Transverse colon (tissue), 4 donors: ENCODE data around the gene ZNF138. TPM values are rescaled to one million over a fixed set of nuclear protein-coding genes. Genes with fewer than 3 reads are reported as not detected.
A peak's percentile ranks its signal among the peaks of the same experiment; 100 is the strongest.

Source experiments
- DNase-seq: peaks from one replicate; pipeline ENCODE4 v3.0.0-alpha.2; 2019
- H3K27ac ChIP-seq, 4 donors: fragments of 200-600 bp; sonication (generic); 2 replicates each; pipeline ENCODE4 v1.5.1; 2016 to 2018; ENCODE audit warnings: inconsistent platforms in 4 of 4
- H3K27me3 ChIP-seq: fragments of 200-600 bp; sonication (generic); 2 replicates; pipeline ENCODE4 v1.5.1; 2017; ENCODE audit warnings: inconsistent platforms
- H3K36me3 ChIP-seq, 4 donors: fragments of 200-600 bp; sonication (generic); 2 replicates each; pipeline ENCODE4 v1.5.1; 2017 to 2019; ENCODE audit warnings: inconsistent platforms in 4 of 4
- H3K4me1 ChIP-seq, 4 donors: fragments of 200-600 bp; sonication (generic); 2 replicates each; pipeline ENCODE4 v1.5.1; 2017 to 2020; ENCODE audit warnings: inconsistent platforms in 4 of 4
- H3K4me3 ChIP-seq, 4 donors: fragments of 200-600 bp; sonication (generic); 1 replicate in 1 of 4; 2 replicates in 3 of 4; pipeline versions ENCODE4 v1.5.1 to v1.6.1; 2017 to 2019; ENCODE audit warnings: inconsistent platforms in 4 of 4
- H3K9me3 ChIP-seq, 2 donors: fragments of 200-600 bp; sonication (generic); 2 replicates each; pipeline ENCODE4 v1.5.1; 2017 to 2019; ENCODE audit warnings: inconsistent platforms in 2 of 2
- CTCF ChIP-seq, 5 experiments: fragments of 200-600 bp in 3 of 5; fragments of 450-650 bp in 2 of 5; sonication (generic) in 3 of 5; IDR thresholded peaks; 1 replicate in 2 of 5; 2 replicates in 3 of 5; pipeline ENCODE4 v1.5.1; 2016 to 2017; ENCODE audit warnings: antibody characterized with exemption in 5 of 5, inconsistent platforms in 3 of 5, mild to moderate bottlenecking in 2 of 5, moderate library complexity in 1 of 5
- EP300 ChIP-seq: sonication (generic); formaldehyde crosslinking; IDR thresholded peaks from one replicate; pipeline ENCODE4 v1.6.1; 2017; ENCODE audit warnings: antibody characterized with exemption, low read depth
- POLR2A ChIP-seq: fragments of 450-650 bp; IDR thresholded peaks from one replicate; pipeline ENCODE4 v1.6.1; 2016; ENCODE audit warnings: antibody characterized with exemption, mild to moderate bottlenecking, moderate library complexity
- POLR2AphosphoS5 ChIP-seq, 3 donors: sonication (generic); formaldehyde crosslinking; IDR thresholded peaks; one replicate each; pipeline ENCODE4 v1.6.1; 2016; ENCODE audit warnings: antibody characterized with exemption in 3 of 3
- WGBS, 2 donors: methylation state at CpG; one replicate each; pipeline ENCODE4 v1.1.5; 2018; ENCODE audit warnings: low coverage in 1 of 2; 5-methylcytosine and 5-hydroxymethylcytosine counted together
- in situ Hi-C, 4 donors: fragments of 200-750 bp; cut with MboI; loops; one replicate each; pipeline versions ENCODE4 v1.15.0 to v1.15.1; 2017; ENCODE audit warnings: low sequenced_read_pairs in 3 of 4, low pct_ligation_motif_present in 1 of 4, low pct_unique_long_range_greater_than_20kb in 1 of 4
- intact Hi-C: fragments of 100-400 bp; cut with DNase I; formaldehyde crosslinking; loops from one replicate; pipeline ENCODE4 v1.15.1; 2023; ENCODE audit warnings: low total_unique reads
- total RNA-seq, 4 donors: library from RNA; depleted of rRNA; stranded (reverse); fragments of >200 nt; gene quantifications; one replicate each; pipeline ENCODE4 v1.1.0, GENCODE V29; 2016

Gene ZNF138
- total RNA-seq, 4 donors from 2014 or later = 4.2 to 17.2 (median 10.9) TPM

DNA sequence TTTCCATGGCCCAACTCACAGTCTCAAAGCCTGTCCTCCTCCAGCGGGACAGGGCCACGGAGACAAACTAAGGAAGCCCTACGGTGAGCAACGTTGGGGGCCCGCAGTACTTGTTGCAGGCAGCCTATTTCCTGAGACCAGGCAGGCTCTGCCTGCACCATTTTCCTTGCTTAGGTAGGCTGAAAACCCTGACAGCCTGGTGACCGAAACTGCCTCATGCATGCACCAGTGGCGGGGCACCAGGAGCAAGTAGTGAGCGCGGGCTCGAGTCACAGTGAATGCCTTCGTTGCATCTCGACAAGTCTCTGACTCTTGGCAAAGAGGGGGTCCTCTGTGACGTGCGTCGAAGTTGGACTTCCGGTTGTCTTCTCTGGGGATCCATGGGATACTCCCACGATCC is 85.6 kb downstream of the ZNF138 start:
- TF ChIP-seq CTCF (IDR thresholded peaks at IDR 0.05) (no peak), POLR2AphosphoS5 (IDR thresholded peaks at IDR 0.05) (no peak), EP300 (no peak), POLR2A (no peak)
- H3K4me3 ChIP-seq = no peak overlapping the region
- H3K4me1 ChIP-seq = peaks cover 0 to 6% (median 2%) of the 10 kb centered on the region in 4 donors
- H3K27ac ChIP-seq = no peak overlapping the region
- in situ Hi-C loops = loop anchor here in 1 of 4 donors (25.0 kb wide), 1 partner anchor 92 kb away; the partner anchor contains the start of gene ZNF138
- DNase-seq = no peak
- H3K27me3 ChIP-seq = peaks cover 9% of the 10 kb centered on the region
- no peaks in the 10 kb centered on the region for H3K36me3 ChIP-seq
- intact Hi-C loops = no loop called here
- WGBS, 2 donors = 96% methylated on average over 11 of the region's 17 CpGs; no CpG with 5 or more reads in 1 of the 2 donors
- no peaks in the 10 kb centered on the region for H3K9me3 ChIP-seq

DNA sequence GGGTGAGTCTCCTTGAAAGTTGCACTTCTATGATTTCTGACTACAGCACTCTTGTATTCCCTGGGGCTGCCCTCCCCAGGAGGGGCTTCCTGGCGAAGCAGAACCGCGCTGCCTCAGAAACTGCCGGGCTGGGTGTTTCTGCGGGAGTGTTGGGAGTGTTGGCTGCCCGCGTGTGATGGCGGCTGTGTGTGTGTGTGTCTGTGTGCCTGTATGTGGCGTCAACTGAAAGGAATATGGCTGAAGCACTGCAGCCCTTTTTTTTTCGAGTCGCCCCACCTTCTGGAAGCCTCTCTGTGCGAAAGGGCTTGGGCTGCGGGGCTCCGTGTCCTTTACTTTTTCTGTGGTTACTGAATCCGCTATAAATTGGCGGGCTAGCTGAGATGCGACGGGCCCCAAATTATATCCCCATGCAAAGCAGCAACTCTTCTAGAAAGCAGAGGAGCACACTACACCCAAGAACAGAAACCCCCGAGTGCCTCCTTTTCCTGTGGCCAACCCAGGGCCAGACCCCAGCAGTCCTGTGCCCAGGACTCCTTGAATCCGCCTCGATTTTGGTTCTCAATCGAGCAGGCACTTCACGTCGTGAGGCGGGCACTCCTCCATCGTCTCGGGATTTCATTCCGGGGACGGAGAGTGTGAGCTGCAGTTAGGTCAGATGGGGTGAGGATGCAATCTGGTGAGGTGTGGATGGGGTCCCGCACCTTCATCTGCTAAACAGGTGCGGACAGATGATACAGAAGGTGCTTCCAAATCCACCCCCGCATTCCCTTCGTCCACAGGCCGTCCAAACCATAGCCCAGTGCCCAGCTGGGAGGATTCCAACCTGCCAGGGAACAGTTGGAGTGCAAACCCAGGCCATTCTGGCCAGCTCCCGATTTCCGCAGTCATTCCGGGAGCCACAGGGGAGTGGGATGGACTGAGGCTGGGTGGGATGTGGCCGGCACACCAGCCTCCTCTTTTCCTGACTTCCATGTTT is 86.4 kb downstream of the ZNF138 start:
- Histone ChIP-seq H3K4me3 (no peak overlapping the region), H3K27ac (peak overlapping the region in 3 of 4 donors; percentile 38 to 76 (median 69)), H3K27me3 (peaks cover 9% of the 10 kb centered on the region), H3K9me3 (no peaks in the 10 kb centered on the region), H3K36me3 (no peaks in the 10 kb centered on the region), H3K4me1 (peaks cover 0 to 6% (median 2%) of the 10 kb centered on the region in 4 donors)
- TF ChIP-seq POLR2AphosphoS5 (IDR thresholded peaks at IDR 0.05) (no peak), EP300 (no peak), CTCF (IDR thresholded peaks at IDR 0.05) (no peak), POLR2A (no peak)
- no peak for DNase-seq
- intact Hi-C loops (no loop called here), in situ Hi-C loops (loop anchor here in 1 of 4 donors (25.0 kb wide), 1 partner anchor 93 kb away; the partner anchor contains the start of gene ZNF138)
- WGBS, 2 donors = 94 to 96% methylated on average over 3 to 38 of the region's 38 CpGs

DNA sequence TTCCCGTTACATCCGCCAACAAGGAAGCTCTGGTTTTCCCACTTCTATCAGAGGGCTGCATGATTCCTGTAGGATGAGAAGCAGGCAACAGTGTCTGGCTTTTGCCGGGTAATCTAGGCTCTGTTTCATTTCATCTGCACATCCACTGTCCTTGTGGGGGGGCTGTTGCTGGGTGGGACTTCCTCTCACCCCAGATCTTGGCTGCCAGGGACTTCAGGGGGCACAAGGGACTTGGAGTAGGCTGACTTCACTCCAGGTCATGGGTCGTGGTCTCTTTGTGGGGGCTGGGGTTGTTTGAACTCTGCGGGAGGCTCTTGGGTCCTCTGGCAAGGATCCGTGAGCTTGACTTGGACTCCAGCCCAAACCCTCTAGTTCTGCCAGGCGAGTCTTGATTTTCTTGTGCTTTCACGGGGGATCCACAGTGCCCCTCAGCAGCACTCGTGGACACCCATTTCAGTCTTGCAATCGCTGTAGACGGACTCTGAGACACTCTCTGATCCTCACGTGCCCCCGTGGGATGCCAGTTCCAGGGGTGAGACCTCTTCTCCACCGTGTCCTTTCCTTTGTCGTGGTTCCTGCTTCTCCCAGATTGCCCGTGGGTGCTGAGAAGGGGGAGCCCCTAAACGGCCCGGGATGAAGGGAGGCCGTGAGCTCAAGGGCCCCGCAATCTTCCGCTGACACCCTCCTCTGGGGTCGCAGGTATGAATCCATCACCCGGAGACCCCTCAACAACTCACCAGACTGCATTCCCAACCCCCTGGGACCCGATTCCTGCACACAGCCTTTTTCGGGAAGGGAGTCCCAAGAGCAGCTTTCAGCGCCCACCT is 87.4 kb downstream of the ZNF138 start:
- intact Hi-C loops (no loop called here), in situ Hi-C loops (loop anchor here in 1 of 4 donors (25.0 kb wide), 1 partner anchor 94 kb away; the partner anchor contains the start of gene ZNF138)
- Histone ChIP-seq H3K27me3 (peaks cover 9% of the 10 kb centered on the region), H3K4me3 (peak overlapping the region in 3 of 4 donors; percentile 14 to 46 (median 34)), H3K36me3 (no peaks in the 10 kb centered on the region), H3K4me1 (peaks cover 0 to 6% (median 2%) of the 10 kb centered on the region in 4 donors), H3K27ac (peak overlapping the region; percentile 35 to 76 (median 54)), H3K9me3 (no peaks in the 10 kb centered on the region)
- no peak for TF ChIP-seq EP300
- TF ChIP-seq POLR2AphosphoS5 (IDR thresholded peaks at IDR 0.05) = peak in 1 of 3 donors; percentile 18
- WGBS, 2 donors = 87% methylated on average over 26 of the region's 26 CpGs; no CpG with 5 or more reads in 1 of the 2 donors
- DNase-seq = no peak

- in situ Hi-C loops = loop anchor here in 1 of 4 donors (25.0 kb wide), 1 partner anchor 95 kb away; the partner anchor contains the start of gene ZNF138
- H3K4me1 ChIP-seq = peaks cover 0 to 6% (median 0%) of the 10 kb centered on the region in 4 donors
- DNase-seq = peak; percentile 26
- 59% methylated on average over 50 of the region's 55 CpGs; no CpG with 5 or more reads in 1 of the 2 donors for WGBS, 2 donors
- no peaks in the 10 kb centered on the region for H3K36me3 ChIP-seq
- H3K4me3 ChIP-seq = peak overlapping the region; percentile 14 to 46 (median 25)
- H3K9me3 ChIP-seq = no peaks in the 10 kb centered on the region
- peaks cover 15% of the 10 kb centered on the region for H3K27me3 ChIP-seq
- no peak for TF ChIP-seq EP300
- no peak for TF ChIP-seq POLR2A
- TF ChIP-seq POLR2AphosphoS5 (IDR thresholded peaks at IDR 0.05) = peak in 1 of 3 donors; percentile 30
- no peak for TF ChIP-seq CTCF (IDR thresholded peaks at IDR 0.05)
- intact Hi-C loops = no loop called here
- peak overlapping the region; percentile 35 to 76 (median 54) for H3K27ac ChIP-seq
Observed at GRCh38 chr7:64882341-64883112, 88.3 kb downstream of the ZNF138 start.
